ENCODE data around the gene CNOT4.
"Not testable (repeated sequence)": the region's sequence is repeated elsewhere in the genome, so short reads cannot be mapped to it uniquely, and the experiment has no call there.

CNOT4 gene

DNA sequence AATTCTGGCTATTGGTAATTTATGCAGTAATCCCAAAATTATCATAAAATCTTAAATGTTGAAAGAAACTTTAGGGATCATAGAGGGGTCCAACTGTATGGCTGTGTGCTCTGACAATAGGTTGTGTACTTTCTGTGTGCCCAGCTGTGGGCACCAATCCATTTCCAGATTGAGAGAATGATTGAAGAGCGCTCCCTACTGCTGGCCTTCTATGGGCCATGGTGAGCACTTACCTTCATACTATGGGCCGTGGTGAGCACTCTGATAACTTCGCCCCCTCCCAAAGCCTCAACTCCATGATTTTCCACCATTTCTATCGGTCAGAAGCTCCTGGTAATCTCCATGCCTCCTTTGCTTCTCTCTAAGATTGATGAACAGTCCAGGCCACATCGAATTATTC, 157.6 kb downstream of the CNOT4 start:
- DNase-seq (ENCODE audit: low read depth in 1 of 2, low spot score in 1 of 2), result no peak
- Histone ChIP-seq H3K27ac (replicated peaks) (no peak overlapping the region), H3K4me3 (replicated peaks; ENCODE audit: insufficient read depth, low read length) (no peak overlapping the region), H3K27me3 (ENCODE audit: insufficient read depth, poor library complexity, severe bottlenecking) (no peaks in the 10 kb centered on the region)
- TF ChIP-seq POLR2AphosphoS5 (IDR thresholded peaks at IDR 0.05; ENCODE audit: low read depth) (no peak), SPI1 (IDR thresholded peaks at IDR 0.05; ENCODE audit: borderline replicate concordance, low read depth) (no peak), CTCF (IDR thresholded peaks at IDR 0.05; ENCODE audit: insufficient read depth, low read length) (no peak), GABPA (IDR thresholded peaks at IDR 0.05; ENCODE audit: low read depth) (no peak), REST (IDR thresholded peaks at IDR 0.05; ENCODE audit: insufficient replicate concordance, low read depth) (no peak)

GRCh38 chr7:135351070-135351469, 158.8 kb downstream of the CNOT4 start:
- DNase-seq (ENCODE audit: low read depth in 1 of 2, low spot score in 1 of 2); H3K4me3 ChIP-seq (replicated peaks; ENCODE audit: insufficient read depth, low read length); H3K27ac ChIP-seq (replicated peaks); H3K27me3 ChIP-seq (ENCODE audit: insufficient read depth, poor library complexity, severe bottlenecking): not testable (repeated sequence)

- TF ChIP-seq GABPA (IDR thresholded peaks at IDR 0.05; ENCODE audit: low read depth), result no peak
- no peak for TF ChIP-seq REST (IDR thresholded peaks at IDR 0.05; ENCODE audit: insufficient replicate concordance, low read depth)
- TF ChIP-seq SPI1 (IDR thresholded peaks at IDR 0.05; ENCODE audit: borderline replicate concordance, low read depth), result no peak
- TF ChIP-seq CTCF (IDR thresholded peaks at IDR 0.05; ENCODE audit: insufficient read depth, low read length), result no peak
- TF ChIP-seq POLR2AphosphoS5 (IDR thresholded peaks at IDR 0.05; ENCODE audit: low read depth), result no peak
- H3K4me3 ChIP-seq (replicated peaks; ENCODE audit: insufficient read depth, low read length), result no peak overlapping the region
- DNase-seq (ENCODE audit: low read depth in 1 of 2, low spot score in 1 of 2), result no peak
Observed at GRCh38 chr7:135349746-135350145, 160.2 kb downstream of the CNOT4 start.

DNA sequence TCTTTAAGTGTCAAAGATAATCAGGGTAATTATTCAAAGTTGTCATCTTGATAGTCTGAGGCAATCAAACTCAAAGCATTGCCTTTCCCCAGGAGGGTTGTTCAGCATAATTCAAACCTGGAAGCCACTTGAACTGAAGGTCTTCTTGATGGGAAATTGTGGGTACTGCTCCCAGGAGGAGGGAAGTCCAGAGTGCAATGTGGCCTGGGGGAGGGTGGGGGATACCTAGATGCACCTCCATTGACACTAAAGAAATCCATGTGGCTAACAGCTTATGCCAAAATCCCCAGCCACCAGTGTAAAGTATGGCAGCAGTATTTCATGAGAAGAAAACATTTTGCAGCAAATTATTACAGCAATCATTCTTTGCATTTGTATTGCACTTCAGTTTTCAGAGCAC, 161.4 kb downstream of the CNOT4 start:
- Histone ChIP-seq H3K27me3 (ENCODE audit: insufficient read depth, poor library complexity, severe bottlenecking) (peaks cover 7% of the 10 kb centered on the region), H3K27ac (replicated peaks) (no peak overlapping the region), H3K4me3 (replicated peaks; ENCODE audit: insufficient read depth, low read length) (no peak overlapping the region)
- DNase-seq (ENCODE audit: low read depth in 1 of 2, low spot score in 1 of 2), result no peak
- no peak for TF ChIP-seq GABPA (IDR thresholded peaks at IDR 0.05; ENCODE audit: low read depth)

More at GRCh38 chr7:135349746-135350145, 160.2 kb downstream of the CNOT4 start:
- Histone ChIP-seq H3K27me3 (ENCODE audit: insufficient read depth, poor library complexity, severe bottlenecking) (peaks cover 3% of the 10 kb centered on the region), H3K27ac (replicated peaks) (no peak overlapping the region)

DNA sequence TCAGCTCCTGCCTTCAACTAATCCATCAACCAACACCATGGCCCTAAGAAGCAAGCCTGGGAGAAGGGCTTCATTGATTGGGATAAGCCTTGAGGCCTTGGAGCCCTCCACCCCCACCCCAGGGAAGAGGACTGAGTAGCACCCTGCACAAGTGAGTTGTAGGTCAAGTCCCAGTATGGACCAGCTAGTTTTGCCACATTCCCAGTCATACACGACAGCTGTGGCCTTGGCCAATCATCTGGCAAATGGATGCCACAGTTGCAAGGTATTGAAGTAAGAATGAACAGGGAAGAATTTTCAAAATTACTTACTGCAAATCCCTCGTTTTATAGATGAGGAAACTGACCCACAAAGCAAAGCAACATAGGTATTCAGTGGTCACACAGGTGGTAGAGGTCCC, 166.5 kb downstream of the CNOT4 start:
- H3K4me3 ChIP-seq (replicated peaks; ENCODE audit: insufficient read depth, low read length), result no peak overlapping the region
- no peak for TF ChIP-seq SPI1 (IDR thresholded peaks at IDR 0.05; ENCODE audit: borderline replicate concordance, low read depth)
- TF ChIP-seq GABPA (IDR thresholded peaks at IDR 0.05; ENCODE audit: low read depth), result no peak
- TF ChIP-seq POLR2AphosphoS5 (IDR thresholded peaks at IDR 0.05; ENCODE audit: low read depth), result no peak
- TF ChIP-seq REST (IDR thresholded peaks at IDR 0.05; ENCODE audit: insufficient replicate concordance, low read depth), result no peak
- TF ChIP-seq CTCF (IDR thresholded peaks at IDR 0.05; ENCODE audit: insufficient read depth, low read length), result no peak
- peaks cover 7% of the 10 kb centered on the region for H3K27me3 ChIP-seq (ENCODE audit: insufficient read depth, poor library complexity, severe bottlenecking)
- H3K27ac ChIP-seq (replicated peaks), result no peak overlapping the region
- DNase-seq (ENCODE audit: low read depth in 1 of 2, low spot score in 1 of 2), result no peak
